ENCODE results near the gene CPNE7. TPM values are rescaled to one million over a fixed set of nuclear protein-coding genes. Genes with fewer than 3 reads are reported as not detected.

Gene CPNE7
- total RNA-seq, 2 donors from 2014 or later = 1.5 to 2.1 TPM

GRCh38 chr16:89577055-89577759, 1.6 kb downstream of the CPNE7 start:
- peaks cover 55% of the 10 kb centered on the region for H3K27me3 Mint-ChIP-seq (ENCODE audit: insufficient read depth)
- Histone ChIP-seq H3K27me3 (ENCODE audit: control insufficient read depth, insufficient read depth, low read length, poor library complexity, severe bottlenecking) (peaks cover 33% of the 10 kb centered on the region), H3K9me3 (ENCODE audit: control insufficient read depth, low read length) (no peaks in the 10 kb centered on the region), H3K4me1 (ENCODE audit: control insufficient read depth, insufficient read depth, low read length) (peaks cover 5% of the 10 kb centered on the region), H3K9ac (ENCODE audit: extremely low read depth, low read length, poor library complexity, severe bottlenecking) (no peak overlapping the region), H3K36me3 (ENCODE audit: control insufficient read depth, insufficient read depth, low read length) (no peaks in the 10 kb centered on the region), H3K4me3 (ENCODE audit: low read length) (no peak overlapping the region), H3K27ac (ENCODE audit: low read depth, low read length) (no peak overlapping the region)
- 87 to 90% methylated on average over 21 to 25 of the region's 25 CpGs for WGBS, 2 experiments (ENCODE audit: insufficient coverage in 1 of 2, insufficient read length in 1 of 2)
- no peaks in the 10 kb centered on the region for H3K36me3 Mint-ChIP-seq (ENCODE audit: low read depth)
- peaks cover under 1% of the 10 kb centered on the region for H3K4me1 Mint-ChIP-seq
- H3K4me3 Mint-ChIP-seq = no peak overlapping the region
- no peak for TF ChIP-seq CTCF (conservative IDR thresholded peaks at IDR 0.05)
- DNase-seq = no peak
- H3K27ac Mint-ChIP-seq = no peak overlapping the region
- no peaks in the 10 kb centered on the region for H3K9me3 Mint-ChIP-seq

DNA sequence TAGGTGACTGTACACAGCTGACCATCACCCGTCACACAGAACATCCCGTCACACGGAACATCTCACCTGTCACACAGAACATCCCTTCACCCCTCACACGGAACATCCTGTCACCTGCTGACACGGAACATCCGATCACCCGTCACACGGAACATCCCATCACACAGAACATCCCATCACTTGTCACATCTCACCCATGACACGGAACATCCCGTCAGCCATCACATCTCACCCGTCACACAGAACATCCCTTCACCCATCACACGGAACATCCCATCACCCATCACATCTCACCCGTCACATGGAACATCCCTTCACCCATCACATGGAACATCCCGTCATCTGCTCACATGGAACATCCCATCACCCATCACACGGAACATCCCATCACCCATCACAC, 3.8 kb downstream of the CPNE7 start:
- Histone ChIP-seq H3K27ac (ENCODE audit: low read depth, low read length) (no peak overlapping the region), H3K9ac (ENCODE audit: extremely low read depth, low read length, poor library complexity, severe bottlenecking) (no peak overlapping the region), H3K36me3 (ENCODE audit: control insufficient read depth, insufficient read depth, low read length) (no peaks in the 10 kb centered on the region), H3K4me1 (ENCODE audit: control insufficient read depth, insufficient read depth, low read length) (no peaks in the 10 kb centered on the region), H3K9me3 (ENCODE audit: control insufficient read depth, low read length) (no peaks in the 10 kb centered on the region), H3K4me3 (ENCODE audit: low read length) (no peak overlapping the region), H3K27me3 (ENCODE audit: control insufficient read depth, insufficient read depth, low read length, poor library complexity, severe bottlenecking) (peaks cover 33% of the 10 kb centered on the region)
- DNase-seq = no peak
- no peak for TF ChIP-seq CTCF (conservative IDR thresholded peaks at IDR 0.05)
- Mint-ChIP-seq H3K27ac (no peak overlapping the region), H3K27me3 (ENCODE audit: insufficient read depth) (peaks cover 37% of the 10 kb centered on the region), H3K4me1 (no peaks in the 10 kb centered on the region), H3K4me3 (no peak overlapping the region), H3K9me3 (no peaks in the 10 kb centered on the region), H3K36me3 (ENCODE audit: low read depth) (no peaks in the 10 kb centered on the region)
- 87 to 93% methylated on average over 10 to 15 of the region's 15 CpGs for WGBS, 2 experiments (ENCODE audit: insufficient coverage in 1 of 2, insufficient read length in 1 of 2)

GRCh38 chr16:89581045-89581695, 5.6 kb downstream of the CPNE7 start:
- Histone ChIP-seq H3K4me1 (ENCODE audit: control insufficient read depth, insufficient read depth, low read length) (no peaks in the 10 kb centered on the region), H3K4me3 (ENCODE audit: low read length) (no peak overlapping the region), H3K9ac (ENCODE audit: extremely low read depth, low read length, poor library complexity, severe bottlenecking) (no peak overlapping the region), H3K36me3 (ENCODE audit: control insufficient read depth, insufficient read depth, low read length) (no peaks in the 10 kb centered on the region), H3K9me3 (ENCODE audit: control insufficient read depth, low read length) (no peaks in the 10 kb centered on the region), H3K27ac (ENCODE audit: low read depth, low read length) (no peak overlapping the region), H3K27me3 (ENCODE audit: control insufficient read depth, insufficient read depth, low read length, poor library complexity, severe bottlenecking) (peaks cover 19% of the 10 kb centered on the region)
- Mint-ChIP-seq H3K27ac (no peak overlapping the region), H3K4me1 (no peaks in the 10 kb centered on the region), H3K4me3 (no peak overlapping the region), H3K36me3 (ENCODE audit: low read depth) (no peaks in the 10 kb centered on the region), H3K9me3 (no peaks in the 10 kb centered on the region), H3K27me3 (ENCODE audit: insufficient read depth) (peaks cover 25% of the 10 kb centered on the region)
- no peak for TF ChIP-seq CTCF (conservative IDR thresholded peaks at IDR 0.05)
- 80 to 87% methylated on average over 25 to 33 of the region's 33 CpGs for WGBS, 2 experiments (ENCODE audit: insufficient coverage in 1 of 2, insufficient read length in 1 of 2)
- DNase-seq = no peak
